ENCODE data around the gene MRPL14. TPM values are rescaled to one million over a fixed set of nuclear protein-coding genes. Genes with fewer than 3 reads are reported as not detected.

The MRPL14 gene
- total and polyA plus RNA-seq, 9 of the 15 experiments (the other 6 are each of a cell fraction or from before 2014, with no cell fraction given), result 126 to 424 (median 165) TPM

- TF ChIP-seq CTCFL (IDR thresholded peaks at IDR 0.05; ENCODE audit: borderline replicate concordance, insufficient read depth, low read depth, low read length, poor library complexity, severe bottlenecking) (peak; percentile 99), NFIC (IDR thresholded peaks at IDR 0.05) (no peak), SUPT5H (IDR thresholded peaks at IDR 0.05) (no peak), HNRNPH1 (optimal IDR thresholded peaks at IDR 0.05; ENCODE audit: low read depth, low read length) (no peak), DPF2 (IDR thresholded peaks at IDR 0.05) (peak; percentile 45; the same call in 1 of the 2 replicates), ZNF561 (CRISPR knock-in tag; conservative IDR thresholded peaks at IDR 0.05) (no peak), MAFG (tag; conservative IDR thresholded peaks at IDR 0.05) (no peak), SIX5 (IDR thresholded peaks at IDR 0.05; ENCODE audit: borderline replicate concordance in 1 of 2, insufficient read depth in 1 of 2, low read depth in 1 of 2, low read length in 2 of 2) (no peak), ZNF583 (CRISPR knock-in tag; IDR thresholded peaks at IDR 0.05) (no peak), FOXP4 (CRISPR knock-in tag; IDR thresholded peaks at IDR 0.05; ENCODE audit: borderline replicate concordance) (no peak), ESRRB (CRISPR knock-in tag; IDR thresholded peaks at IDR 0.05; ENCODE audit: borderline replicate concordance) (no peak), ELF2 (CRISPR knock-in tag; IDR thresholded peaks at IDR 0.05) (no peak), DNMT1 (IDR thresholded peaks at IDR 0.05) (no peak), ZNF431 (CRISPR knock-in tag; IDR thresholded peaks at IDR 0.05) (peak; percentile 22; the same call in 1 of the 2 replicates), MLLT1 (IDR thresholded peaks at IDR 0.05) (peak in 1 of 2 experiments; percentile 92; a peak in 2 of 4 replicates), MED1 (CRISPR knock-in tag; IDR thresholded peaks at IDR 0.05; ENCODE audit: borderline replicate concordance) (no peak)
- TF ChIP-seq, protein P1, sequence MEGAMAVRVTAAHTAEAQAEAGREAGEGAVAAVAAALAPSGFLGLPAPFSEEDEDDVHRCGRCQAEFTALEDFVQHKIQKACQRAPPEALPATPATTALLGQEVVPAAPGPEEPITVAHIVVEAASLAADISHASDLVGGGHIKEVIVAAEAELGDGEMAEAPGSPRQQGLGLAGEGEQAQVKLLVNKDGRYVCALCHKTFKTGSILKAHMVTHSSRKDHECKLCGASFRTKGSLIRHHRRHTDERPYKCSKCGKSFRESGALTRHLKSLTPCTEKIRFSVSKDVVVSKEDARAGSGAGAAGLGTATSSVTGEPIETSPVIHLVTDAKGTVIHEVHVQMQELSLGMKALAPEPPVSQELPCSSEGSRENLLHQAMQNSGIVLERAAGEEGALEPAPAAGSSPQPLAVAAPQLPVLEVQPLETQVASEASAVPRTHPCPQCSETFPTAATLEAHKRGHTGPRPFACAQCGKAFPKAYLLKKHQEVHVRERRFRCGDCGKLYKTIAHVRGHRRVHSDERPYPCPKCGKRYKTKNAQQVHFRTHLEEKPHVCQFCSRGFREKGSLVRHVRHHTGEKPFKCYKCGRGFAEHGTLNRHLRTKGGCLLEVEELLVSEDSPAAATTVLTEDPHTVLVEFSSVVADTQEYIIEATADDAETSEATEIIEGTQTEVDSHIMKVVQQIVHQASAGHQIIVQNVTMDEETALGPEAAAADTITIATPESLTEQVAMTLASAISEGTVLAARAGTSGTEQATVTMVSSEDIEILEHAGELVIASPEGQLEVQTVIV (CRISPR knock-in tag; IDR thresholded peaks at IDR 0.05; ENCODE audit: borderline replicate concordance), result no peak
- TF ChIP-seq, protein P2, sequence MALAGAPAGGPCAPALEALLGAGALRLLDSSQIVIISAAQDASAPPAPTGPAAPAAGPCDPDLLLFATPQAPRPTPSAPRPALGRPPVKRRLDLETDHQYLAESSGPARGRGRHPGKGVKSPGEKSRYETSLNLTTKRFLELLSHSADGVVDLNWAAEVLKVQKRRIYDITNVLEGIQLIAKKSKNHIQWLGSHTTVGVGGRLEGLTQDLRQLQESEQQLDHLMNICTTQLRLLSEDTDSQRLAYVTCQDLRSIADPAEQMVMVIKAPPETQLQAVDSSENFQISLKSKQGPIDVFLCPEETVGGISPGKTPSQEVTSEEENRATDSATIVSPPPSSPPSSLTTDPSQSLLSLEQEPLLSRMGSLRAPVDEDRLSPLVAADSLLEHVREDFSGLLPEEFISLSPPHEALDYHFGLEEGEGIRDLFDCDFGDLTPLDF (CRISPR knock-in tag; IDR thresholded peaks at IDR 0.05), result peak; percentile 60; the same call in 1 of the 2 replicates
Observed at GRCh38 chr6:44151348-44152108, 24.3 kb upstream of the MRPL14 start (continued).

Measured in K562 (cell line).